Adrenal gland (tissue), 12 donors: ENCODE data around the gene TEAD3. TPM values are rescaled to one million over a fixed set of nuclear protein-coding genes. Genes with fewer than 3 reads are reported as not detected.

Experiments used
- DNase-seq, 7 donors: peaks; one replicate each; pipeline ENCODE4 v3.0.0-alpha.2; 2019 to 2020
- H3K27ac ChIP-seq, 5 donors: fragments of 200-600 bp; sonication (generic) in 4 of 5; 1 replicate in 3 of 5; 2 replicates in 2 of 5; pipeline versions ENCODE4 v1.5.1 to v1.8.0; 2016 to 2020; ENCODE audit warnings: mild to moderate bottlenecking in 1 of 5
- H3K27me3 ChIP-seq: fragments of 200-600 bp; 2 replicates; pipeline ENCODE4 v1.8.0; 2021
- H3K36me3 ChIP-seq, 2 donors: fragments of 200-600 bp; replicated peaks in 1 of 2; 1 replicate in 1 of 2; 2 replicates in 1 of 2; pipeline versions ENCODE4 v1.5.1 to v1.8.0; 2018 to 2022
- H3K4me1 ChIP-seq, 2 donors: fragments of 200-600 bp; replicated peaks in 1 of 2; 1 replicate in 1 of 2; 2 replicates in 1 of 2; pipeline versions ENCODE4 v1.5.1 to v1.8.0; 2018 to 2021
- H3K4me3 ChIP-seq, 4 donors: fragments of 200-600 bp; sonication (generic) in 3 of 4; one replicate each; pipeline ENCODE4 v1.5.1; 2016 to 2018
- H3K9me3 ChIP-seq, 3 donors: fragments of 200-600 bp; sonication (generic) in 1 of 3; replicated peaks in 1 of 3; 1 replicate in 2 of 3; 2 replicates in 1 of 3; pipeline versions ENCODE4 v1.5.1 to v1.8.0; 2016 to 2021
- CTCF ChIP-seq, 6 experiments: fragments of 450-650 bp in 4 of 6; fragments of 200-600 bp in 2 of 6; sonication (generic) in 1 of 6; IDR thresholded peaks; 1 replicate in 5 of 6; 2 replicates in 1 of 6; pipeline versions ENCODE4 v1.5.1 to v1.8.0; 2016 to 2021; ENCODE audit warnings: antibody characterized with exemption in 6 of 6, mild to moderate bottlenecking in 2 of 6, moderate library complexity in 1 of 6
- POLR2A ChIP-seq, 2 donors: fragments of 450-650 bp; IDR thresholded peaks; one replicate each; pipeline ENCODE4 v1.6.1; 2017; ENCODE audit warnings: antibody characterized with exemption in 2 of 2, mild to moderate bottlenecking in 2 of 2, moderate library complexity in 1 of 2
- WGBS, 4 donors: extraction: QIAGEN DNeasy Blood & Tissue Kit in 2 of 4; methylation state at CpG; one replicate each; pipeline versions ENCODE4 v1.1.5 to v1.1.7; 2013 to 2017; 5-methylcytosine and 5-hydroxymethylcytosine counted together
- intact Hi-C, 2 donors: fragments of 100-400 bp; cut with DNase I; formaldehyde crosslinking; loops; one replicate each; pipeline versions ENCODE4 v1.14.1 to v1.15.0; 2022 to 2023
- polyA plus RNA-seq, 3 donors: library from polyadenylated mRNA; stranded (reverse); fragments of 200-250 nt in 2 of 3; fragments of 350-450 nt in 1 of 3; fragmentation: Illumina TruSeq in 1 of 3; extraction: RNeasy Lipid Tissue Mini Kit (QIAGEN cat#74804) in 1 of 3; gene quantifications; one replicate each; pipeline ENCODE4 v1.2.3, GENCODE V29; 2013 to 2014
- total RNA-seq, 9 donors: library from RNA; depleted of rRNA in 4 of 9; stranded (reverse); fragments of >200 nt in 4 of 9; fragments of 120-200 nt in 1 of 9; fragmentation: NEBNext Ultra II Directional in 1 of 9; extraction: Animal tissue kit (Norgen Biotek cat#: 25700) in 1 of 9; gene quantifications; one replicate each; pipeline versions ENCODE4 v1.1.0 to v1.2.4, GENCODE V29; 2013 to 2023
- donor health status: healthy with polysubstance abuse.
- donor health status: Bipolar disorder and iron deficiency.
- donor health status: DM: yes; HTN: yes; CAD: no.
- donor health status: DM: no; HTN: no; CAD: no.
- donor health status: DM: no; HTN: no; CAD: no.
- donor health status: DM: yes; HTN: yes; CAD: no.

Gene TEAD3
- total and polyA plus RNA-seq, 12 donors: 1.4 to 15.5 (median 8.7) TPM

DNA sequence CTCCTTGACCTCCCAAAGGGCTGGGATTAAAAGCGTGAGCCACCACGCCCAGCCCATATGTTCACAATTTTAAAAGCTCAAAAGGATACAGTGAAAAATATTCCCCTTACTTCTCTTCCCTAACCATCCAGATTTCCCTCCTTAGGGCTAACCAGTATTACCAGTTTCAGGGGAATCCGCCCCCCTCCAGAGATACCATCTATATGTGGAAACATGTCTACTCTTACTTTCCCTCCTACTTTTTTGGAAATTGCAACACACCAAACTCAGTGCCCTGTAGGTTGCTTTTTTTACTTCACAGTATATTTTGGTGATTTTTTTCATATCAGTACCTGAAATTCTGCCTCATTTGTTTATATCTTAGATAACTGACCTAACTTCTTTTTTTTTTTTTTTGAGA is 35.6 kb downstream of the TEAD3 start:
- H3K9me3 ChIP-seq: no peaks in the 10 kb centered on the region
- no peak for TF ChIP-seq POLR2A (IDR thresholded peaks at IDR 0.05)
- no peak for TF ChIP-seq CTCF (IDR thresholded peaks at IDR 0.05)
- no peaks in the 10 kb centered on the region for H3K36me3 ChIP-seq
- H3K27me3 ChIP-seq: no peaks in the 10 kb centered on the region
- WGBS, 4 donors: 78 to 99% (median 88%) methylated on average over 3 of the region's 3 CpGs
- intact Hi-C loops: no loop called here
- H3K4me3 ChIP-seq: no peak overlapping the region
- no peak overlapping the region for H3K27ac ChIP-seq
- no peak for DNase-seq
- H3K4me1 ChIP-seq: no peaks in the 10 kb centered on the region

DNA sequence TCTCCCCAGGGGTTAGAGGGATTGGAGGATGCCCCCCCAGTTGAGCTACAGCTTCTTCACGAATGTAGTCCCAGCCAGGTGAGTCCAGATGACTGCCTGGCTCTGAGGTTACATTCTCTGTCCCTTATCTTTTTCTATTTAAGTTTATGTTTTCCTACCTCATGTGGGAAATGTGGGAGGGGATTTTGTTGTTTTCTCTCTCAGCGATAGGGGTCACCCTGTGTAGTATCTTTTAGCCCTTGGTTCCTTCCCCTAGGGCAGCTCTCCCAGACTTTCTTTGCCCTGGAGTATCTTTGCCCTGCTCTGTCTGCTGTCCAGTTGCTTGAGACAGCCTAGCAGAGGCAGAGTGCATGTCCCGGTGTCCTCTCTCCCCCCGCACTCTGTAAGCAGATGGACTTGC is 39.0 kb downstream of the TEAD3 start:
- Histone ChIP-seq H3K27me3 (no peaks in the 10 kb centered on the region), H3K9me3 (no peaks in the 10 kb centered on the region), H3K4me3 (no peak overlapping the region), H3K4me1 (peaks cover 0 to 10% of the 10 kb centered on the region in 2 donors), H3K27ac (no peak overlapping the region), H3K36me3 (no peaks in the 10 kb centered on the region)
- no peak for DNase-seq
- 81 to 91% (median 89%) methylated on average over 4 of the region's 4 CpGs for WGBS, 4 donors
- intact Hi-C loops: no loop called here
- TF ChIP-seq CTCF (IDR thresholded peaks at IDR 0.05): no peak
- TF ChIP-seq POLR2A (IDR thresholded peaks at IDR 0.05): no peak

- intact Hi-C loops: no loop called here
- WGBS, 4 donors: 85 to 90% (median 89%) methylated on average over 9 of the region's 9 CpGs
Observed at GRCh38 chr6:35454391-35455110, 42.3 kb downstream of the TEAD3 start.

DNA sequence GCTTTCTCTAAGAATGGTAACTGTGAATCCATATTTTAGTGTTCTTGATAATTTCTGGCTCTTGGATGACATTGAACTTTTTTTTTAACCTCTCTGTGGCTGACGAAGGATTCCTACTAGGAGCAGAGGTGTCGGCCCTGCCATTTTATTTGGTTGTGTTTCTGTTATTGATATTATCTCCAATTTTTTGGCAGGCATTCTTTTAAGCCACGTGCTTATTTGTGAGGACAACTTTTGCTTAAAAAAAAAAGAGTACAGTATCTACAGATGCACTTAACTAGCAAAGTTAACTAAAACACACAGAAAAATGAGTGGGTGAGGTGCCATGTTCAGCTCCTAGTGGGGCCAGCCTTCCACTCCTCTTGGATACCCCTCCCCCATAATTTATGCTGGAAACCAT is 43.6 kb downstream of the TEAD3 start:
- intact Hi-C loops: no loop called here
- 6 to 15% (median 10%) methylated on average over 3 of the region's 3 CpGs for WGBS, 4 donors
- Histone ChIP-seq H3K4me1 (peaks cover 7 to 20% of the 10 kb centered on the region in 2 donors), H3K9me3 (no peaks in the 10 kb centered on the region), H3K36me3 (no peaks in the 10 kb centered on the region), H3K27ac (peak overlapping the region in 1 of 5 donors; percentile 62), H3K27me3 (no peaks in the 10 kb centered on the region), H3K4me3 (peak overlapping the region in 1 of 4 donors; percentile 51)
- TF ChIP-seq CTCF (IDR thresholded peaks at IDR 0.05) (no peak), POLR2A (IDR thresholded peaks at IDR 0.05) (peak in 1 of 2 donors; percentile 7)
- DNase-seq: no peak

More at GRCh38 chr6:35454391-35455110, 42.3 kb downstream of the TEAD3 start:
- DNase-seq: no peak
- Histone ChIP-seq H3K9me3 (no peaks in the 10 kb centered on the region), H3K36me3 (no peaks in the 10 kb centered on the region), H3K4me1 (peaks cover 4 to 20% of the 10 kb centered on the region in 2 donors), H3K27me3 (no peaks in the 10 kb centered on the region), H3K27ac (no peak overlapping the region), H3K4me3 (no peak overlapping the region)
- TF ChIP-seq CTCF (IDR thresholded peaks at IDR 0.05): no peak
- no peak for TF ChIP-seq POLR2A (IDR thresholded peaks at IDR 0.05)
